ENCODE data around the gene DYNC2H1. TPM values are rescaled to one million over a fixed set of nuclear protein-coding genes. Genes with fewer than 3 reads are reported as not detected.

The DYNC2H1 gene
- polyA plus RNA-seq, 10 donors = 9.5 to 18.5 (median 11.4) TPM

GRCh38 chr11:103272876-103273275 lies 163.7 kb downstream of the DYNC2H1 start:
- DNase-seq = no peak

DNA sequence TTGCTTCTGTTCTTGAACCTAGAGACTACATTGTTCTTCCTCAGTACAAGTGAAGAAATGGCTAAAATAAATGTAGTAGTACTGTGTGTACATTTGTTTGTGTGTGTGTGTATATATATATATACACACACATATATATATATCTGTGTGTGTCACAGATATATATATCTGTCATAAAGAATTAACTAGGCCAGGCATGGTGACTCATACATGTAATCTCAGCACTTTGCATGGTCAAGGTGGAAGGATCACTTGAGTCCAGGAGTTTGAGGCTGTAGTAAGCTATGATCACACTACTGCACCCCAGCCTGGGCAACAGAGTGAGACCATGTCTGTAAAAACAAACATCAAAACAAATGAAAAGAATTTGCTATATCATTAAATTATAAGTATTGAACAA lies 164.8 kb downstream of the DYNC2H1 start:
- DNase-seq = no peak

DNA sequence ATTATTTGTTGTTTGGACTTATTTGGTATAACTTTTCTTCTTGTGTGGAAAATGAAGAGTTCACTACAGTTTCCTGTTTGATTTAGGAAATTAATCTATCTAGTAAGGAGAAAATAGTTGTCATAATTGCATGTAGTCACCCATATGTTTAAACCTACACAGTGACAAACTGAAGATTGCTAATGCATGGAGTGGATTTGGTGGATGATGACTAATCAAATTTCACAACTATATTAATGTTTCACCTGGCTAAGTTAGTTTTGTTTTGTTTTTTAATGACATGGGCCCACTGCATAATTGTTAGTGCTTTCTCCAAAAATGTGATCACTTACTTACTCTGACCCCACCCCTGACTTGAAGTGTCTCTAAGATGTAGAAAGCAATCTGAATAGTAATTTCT lies 170.6 kb downstream of the DYNC2H1 start:
- no peak for DNase-seq

- no peak for DNase-seq
Measured at GRCh38 chr11:103281301-103281700, 172.1 kb downstream of the DYNC2H1 start.

GRCh38 chr11:103284260-103284659 lies 175.0 kb downstream of the DYNC2H1 start:
- DNase-seq = no peak

- DNase-seq = no peak
Measured at GRCh38 chr11:103294516-103294915, 185.3 kb downstream of the DYNC2H1 start.

DNA sequence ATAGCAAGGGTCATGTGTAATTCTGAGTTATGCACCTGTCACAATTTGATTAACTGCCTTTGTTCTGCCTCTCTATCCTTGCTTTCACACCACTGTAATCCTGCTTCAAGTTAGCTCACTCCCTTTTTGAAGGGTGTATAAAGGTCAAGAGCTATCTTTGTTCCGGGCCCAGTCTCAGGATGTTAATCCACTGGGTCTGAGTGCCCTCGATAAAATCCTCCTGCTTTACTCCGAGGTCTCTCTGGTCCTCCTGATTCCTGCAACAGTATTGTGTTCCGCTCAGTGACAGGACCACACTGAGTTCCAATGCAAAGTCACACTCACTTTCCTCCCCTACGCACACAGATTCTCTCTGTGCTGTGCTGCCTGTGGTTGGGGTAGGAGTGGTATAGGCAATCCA lies 186.5 kb downstream of the DYNC2H1 start:
- no peak for DNase-seq

- DNase-seq = no peak
Measured at GRCh38 chr11:103297900-103298299, 188.7 kb downstream of the DYNC2H1 start.

DNA sequence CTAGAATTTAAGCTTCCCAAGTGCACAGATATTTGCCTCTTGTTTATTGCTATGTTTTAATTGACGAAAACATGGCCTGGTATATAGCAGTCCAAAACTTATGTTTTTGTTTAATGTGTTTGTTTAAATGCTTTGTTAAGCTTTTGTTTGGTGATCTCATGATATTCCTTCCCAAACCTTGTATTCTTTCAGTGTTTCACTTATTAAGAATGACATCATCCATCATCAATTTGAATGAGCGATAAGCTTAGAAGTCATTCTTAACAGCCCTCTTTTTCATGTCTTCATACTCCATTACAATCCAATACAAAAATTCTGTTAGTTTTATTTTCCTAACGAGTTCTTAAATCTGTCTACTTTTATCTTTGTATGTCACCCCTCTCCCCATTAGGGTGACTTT lies 206.0 kb downstream of the DYNC2H1 start:
- DNase-seq = no peak

DNA sequence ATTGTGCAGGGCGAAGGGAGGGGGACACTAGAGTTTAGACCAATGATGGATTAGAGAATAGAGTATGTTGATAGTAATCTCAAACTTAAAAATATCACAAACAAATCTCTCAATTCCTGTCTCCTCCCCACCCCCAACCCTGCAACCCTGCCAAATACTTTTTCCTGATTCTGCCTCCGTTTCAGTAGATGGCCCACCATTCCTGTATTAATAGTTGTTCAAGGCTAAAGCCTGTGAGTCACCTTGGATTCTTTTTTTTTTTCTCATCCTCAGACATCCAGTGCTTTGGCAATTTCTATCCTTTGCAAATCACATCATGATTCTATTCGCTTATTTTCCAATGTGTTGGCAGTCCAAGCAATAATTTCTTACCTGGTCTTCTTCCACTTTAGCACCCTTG lies 207.9 kb downstream of the DYNC2H1 start:
- no peak for DNase-seq

GRCh38 chr11:103322821-103323220 lies 213.6 kb downstream of the DYNC2H1 start:
- DNase-seq = peak in 2 of 3 donors; percentile 41 to 48

DNA sequence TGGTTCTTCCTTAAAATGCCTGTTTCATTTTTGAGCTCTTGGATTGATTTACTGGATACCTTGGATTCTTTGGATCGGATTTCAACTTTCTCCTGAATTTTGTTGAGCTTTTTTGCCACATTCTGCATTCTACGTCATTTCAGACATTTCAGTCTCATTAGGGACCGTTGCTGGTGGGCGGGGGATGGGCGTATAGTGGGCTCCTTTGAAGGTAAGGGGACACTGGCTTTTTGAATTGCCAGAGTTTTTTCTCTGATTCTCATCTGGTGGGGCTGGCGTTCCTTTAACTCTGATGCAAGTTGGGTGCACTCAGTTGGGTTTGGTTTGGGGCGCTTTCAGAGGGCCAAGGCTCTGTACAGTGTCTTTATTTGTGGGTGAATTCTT lies 216.5 kb downstream of the DYNC2H1 start:
- DNase-seq = no peak

DNA sequence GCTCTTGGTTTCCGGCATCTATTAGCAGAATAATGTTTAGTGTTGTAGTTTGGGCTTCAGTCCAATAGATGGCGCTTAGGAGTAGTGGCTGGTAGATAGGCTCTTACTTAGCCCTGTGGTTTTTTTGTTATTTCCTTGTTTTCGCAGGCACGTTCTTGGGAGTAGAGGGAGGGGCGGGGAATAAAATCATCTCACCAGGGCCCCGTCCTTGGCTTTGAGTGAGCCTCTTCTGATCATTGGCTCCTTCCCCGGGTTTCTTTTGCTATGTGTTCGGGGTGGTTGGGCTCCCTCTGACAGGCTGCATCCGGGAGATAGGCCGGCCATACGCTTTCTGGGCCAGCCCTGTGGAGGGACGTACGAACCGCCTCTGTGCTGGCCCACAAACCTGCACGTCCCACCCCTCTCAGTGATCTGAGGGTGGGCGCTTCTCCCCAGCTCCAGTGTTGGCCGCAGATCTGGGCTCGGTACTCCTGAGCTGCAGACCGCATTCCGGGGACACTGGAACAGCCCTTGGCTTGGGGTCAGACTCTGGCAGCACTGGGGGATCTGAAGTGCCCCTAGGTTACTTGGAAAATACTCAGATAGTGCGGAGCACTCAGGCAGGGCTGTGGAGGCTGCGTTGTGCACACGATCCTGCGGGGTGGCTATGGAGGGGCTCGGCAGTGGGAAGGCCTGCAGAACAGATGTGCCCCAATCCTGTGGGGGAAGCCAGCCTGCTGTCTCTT lies 217.0 kb downstream of the DYNC2H1 start:
- peak; percentile 31 to 68 (median 44) for DNase-seq

- DNase-seq = no peak
Measured at GRCh38 chr11:103327721-103328120, 218.5 kb downstream of the DYNC2H1 start.

- no peak for DNase-seq
Measured at GRCh38 chr11:103332409-103332808, 223.2 kb downstream of the DYNC2H1 start.

DNA sequence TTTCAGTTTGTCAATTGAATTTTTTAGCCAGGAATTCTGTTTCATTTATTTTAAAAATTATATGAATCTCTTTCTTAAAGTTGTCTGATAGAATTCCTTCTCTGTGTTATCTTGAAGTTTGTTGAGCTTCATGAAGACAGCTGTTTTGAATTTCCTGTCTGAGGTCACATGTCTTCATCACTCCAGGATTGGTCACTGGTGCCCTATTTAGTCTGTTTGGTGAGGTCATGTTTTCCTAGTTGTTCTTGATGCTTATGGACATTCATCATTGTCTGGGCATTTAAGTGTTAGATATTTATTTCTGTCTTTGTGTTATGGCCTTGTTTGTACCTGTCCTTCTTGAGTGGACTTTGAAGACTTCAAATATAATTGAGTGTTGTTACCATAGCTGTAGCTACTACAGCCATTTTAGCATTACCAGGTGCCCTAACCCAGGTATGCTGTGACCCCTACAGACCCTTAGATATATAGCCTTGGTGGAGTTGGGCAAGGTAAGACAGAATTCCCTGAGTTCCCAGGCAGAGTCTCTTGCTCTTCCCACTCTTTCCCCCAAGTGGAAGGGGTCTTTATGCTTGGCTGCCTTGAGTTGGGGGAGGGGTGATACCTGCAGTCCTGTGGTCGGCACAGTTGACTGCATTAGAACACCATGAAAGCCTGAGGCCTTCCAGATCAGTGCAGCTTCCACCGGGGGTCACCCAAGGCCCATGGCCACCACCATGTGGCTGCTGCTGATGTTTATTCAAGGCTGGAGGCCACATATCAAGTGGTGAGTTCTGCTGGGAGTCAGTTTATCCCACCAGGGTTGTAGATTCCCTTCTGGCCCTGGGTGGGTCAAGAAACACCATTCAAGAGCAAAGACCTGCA lies 229.6 kb downstream of the DYNC2H1 start:
- DNase-seq = no peak

DNA sequence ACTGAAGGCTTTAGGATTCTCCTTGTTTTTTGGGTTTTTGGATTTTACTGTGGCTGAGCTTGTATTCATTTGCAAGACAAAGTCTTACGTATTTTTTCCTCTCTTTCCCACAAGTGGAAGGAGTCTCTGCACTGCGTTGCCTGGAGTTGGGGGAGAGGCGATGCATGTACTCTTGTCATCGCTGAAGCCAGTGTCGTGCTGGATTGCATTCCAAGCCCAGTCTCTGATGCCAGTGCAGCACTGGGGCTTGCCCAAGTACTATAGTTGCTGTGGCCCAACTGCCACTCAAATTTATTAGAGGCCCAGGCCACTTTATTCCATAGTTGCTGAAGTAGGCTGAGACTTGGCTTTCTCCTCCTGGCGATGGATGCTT lies 230.2 kb downstream of the DYNC2H1 start:
- DNase-seq = no peak

DNA sequence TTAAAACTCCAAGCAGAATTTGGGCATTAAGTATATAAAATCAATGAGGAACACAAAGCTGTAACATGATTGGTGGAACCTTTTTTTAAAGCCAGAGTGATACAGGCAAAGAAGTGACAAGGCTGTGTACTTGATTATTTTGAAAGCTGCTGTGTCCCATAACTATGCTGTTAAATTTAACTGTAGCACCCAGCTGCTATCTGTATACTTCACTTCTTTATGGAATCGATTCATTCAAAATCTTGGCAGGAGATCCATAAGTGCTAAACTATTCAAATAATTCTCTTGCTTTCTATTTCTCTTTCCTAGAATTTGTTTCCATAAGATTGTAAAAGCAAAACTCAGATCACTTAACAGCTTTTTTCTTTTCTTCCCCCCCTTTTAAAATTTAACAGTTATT lies 231.7 kb downstream of the DYNC2H1 start:
- peak in 2 of 3 donors; percentile 6 to 19 for DNase-seq

- no peak for DNase-seq
Measured at GRCh38 chr11:103344886-103345285, 235.7 kb downstream of the DYNC2H1 start.

GRCh38 chr11:103349595-103349994 lies 240.4 kb downstream of the DYNC2H1 start:
- DNase-seq = no peak

GRCh38 chr11:103354656-103355055 lies 245.4 kb downstream of the DYNC2H1 start:
- DNase-seq = no peak

DNA sequence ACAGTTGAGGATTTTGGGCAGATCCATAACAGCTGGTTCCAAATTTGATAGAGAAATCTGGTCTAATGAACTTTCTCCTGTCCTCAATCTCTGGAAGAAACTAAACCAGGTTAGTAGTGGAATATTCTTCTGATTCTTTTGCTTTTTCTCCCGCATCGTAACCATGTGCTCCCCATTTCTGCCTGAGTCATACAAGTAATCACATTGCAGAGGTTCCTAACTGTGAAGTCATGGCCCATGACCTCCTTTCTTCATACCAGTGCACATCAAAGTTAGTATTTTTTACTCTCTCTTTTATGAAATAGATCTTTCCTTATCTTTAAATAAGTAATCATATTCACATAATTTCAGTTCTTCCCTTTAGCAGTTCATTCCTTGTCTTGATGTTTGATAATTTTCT lies 249.0 kb downstream of the DYNC2H1 start:
- DNase-seq = no peak

DNA sequence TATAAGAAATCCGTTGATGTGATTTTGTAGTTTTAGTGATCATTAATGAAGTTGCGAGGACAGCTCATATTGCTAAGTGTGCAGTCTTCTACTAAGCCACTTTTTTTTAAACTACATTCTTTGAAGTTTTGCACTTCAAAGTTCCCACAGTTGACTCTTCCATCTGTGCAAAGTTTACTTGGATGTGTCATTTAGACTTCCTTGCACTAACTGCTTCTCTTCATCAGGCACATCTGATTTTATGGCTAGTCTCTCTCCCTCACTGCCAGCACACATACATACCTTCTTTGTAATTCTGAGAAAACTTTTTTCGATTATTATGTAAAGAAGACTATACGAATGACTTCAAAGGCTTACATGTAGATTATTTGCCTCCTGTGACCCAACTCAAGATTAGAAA lies 250.0 kb downstream of the DYNC2H1 start:
- no peak for DNase-seq

All from muscle of back (tissue), 11 donors.